NAMALWA (cell line): Measurements from ENCODE around the gene TBC1D10A.
A peak's percentile ranks its signal among the peaks of the same experiment; 100 is the strongest.

Experiments used
- DNase-seq: peaks from one replicate; pipeline ENCODE4 v3.0.0-alpha.2; 2015; ENCODE audit warnings: low spot score

The TBC1D10A gene

GRCh38 chr22:30285176-30285845 is 41.4 kb downstream of the TBC1D10A start:
- no peak for DNase-seq

- DNase-seq = no peak
Observed at GRCh38 chr22:30284666-30285065, 42.1 kb downstream of the TBC1D10A start.

- DNase-seq = no peak
Observed at GRCh38 chr22:30284172-30284571, 42.6 kb downstream of the TBC1D10A start.

- DNase-seq = no peak
Observed at GRCh38 chr22:30283342-30283741, 43.4 kb downstream of the TBC1D10A start.

- DNase-seq = no peak
Observed at GRCh38 chr22:30282616-30283046, 44.1 kb downstream of the TBC1D10A start.

GRCh38 chr22:30280505-30280904 is 46.2 kb downstream of the TBC1D10A start:
- no peak for DNase-seq

- DNase-seq = no peak
Observed at GRCh38 chr22:30279932-30280331, 46.8 kb downstream of the TBC1D10A start.

GRCh38 chr22:30279046-30279788 is 47.5 kb downstream of the TBC1D10A start:
- no peak for DNase-seq

GRCh38 chr22:30277547-30278344 is 49.0 kb downstream of the TBC1D10A start:
- DNase-seq = no peak

GRCh38 chr22:30276039-30276438 is 50.7 kb downstream of the TBC1D10A start:
- no peak for DNase-seq

- DNase-seq = no peak
Observed at GRCh38 chr22:30275625-30276024, 51.1 kb downstream of the TBC1D10A start.

- DNase-seq = no peak
Observed at GRCh38 chr22:30274437-30274812, 52.3 kb downstream of the TBC1D10A start.

GRCh38 chr22:30273711-30274436 is 52.9 kb downstream of the TBC1D10A start:
- DNase-seq = no peak

- no peak for DNase-seq
Observed at GRCh38 chr22:30272781-30273601, 53.8 kb downstream of the TBC1D10A start.

- DNase-seq = no peak
Observed at GRCh38 chr22:30270832-30271231, 55.9 kb downstream of the TBC1D10A start.

- DNase-seq = no peak
Observed at GRCh38 chr22:30268331-30268730, 58.4 kb downstream of the TBC1D10A start.

- DNase-seq = no peak
Observed at GRCh38 chr22:30267382-30268302, 59.1 kb downstream of the TBC1D10A start.

- peak; percentile 62 for DNase-seq
Observed at GRCh38 chr22:30266445-30267381, 60.0 kb downstream of the TBC1D10A start, which contains the start of gene OSM. Gene OSM, minus strand, starts transcription at chr22:30266851. Its CDS starts 52 bp downstream, at chr22:30266799.
